Gastroesophageal sphincter (tissue), 4 donors: Measurements from ENCODE around the gene CAMK1D. TPM values are rescaled to one million over a fixed set of nuclear protein-coding genes. Genes with fewer than 3 reads are reported as not detected.

Experiments used
- ATAC-seq: fragments of 150-250 bp; one replicate; pipeline ENCODE4 v1.9.1; 2016; ENCODE audit warnings: mild to moderate bottlenecking, moderate library complexity
- H3K27ac ChIP-seq, 4 donors: fragments of 200-600 bp; sonication (generic) in 3 of 4; 1 replicate in 3 of 4; 2 replicates in 1 of 4; pipeline ENCODE4 v1.5.1; 2016 to 2019
- H3K27me3 ChIP-seq: fragments of 200-600 bp; sonication (generic); one replicate; pipeline ENCODE4 v1.5.1; 2019
- H3K36me3 ChIP-seq, 2 donors: fragments of 200-600 bp; sonication (generic); one replicate each; pipeline ENCODE4 v1.5.1; 2019; ENCODE audit warnings: control low read depth in 1 of 2
- H3K4me1 ChIP-seq, 3 donors: fragments of 200-600 bp; sonication (generic); 1 replicate in 2 of 3; 2 replicates in 1 of 3; pipeline ENCODE4 v1.5.1; 2016 to 2019; ENCODE audit warnings: control low read depth in 2 of 3
- H3K4me3 ChIP-seq, 2 donors: fragments of 200-600 bp; sonication (generic); one replicate each; pipeline ENCODE4 v1.5.1; 2019; ENCODE audit warnings: mild to moderate bottlenecking in 1 of 2, moderate library complexity in 1 of 2
- H3K9me3 ChIP-seq, 3 donors: fragments of 200-600 bp; sonication (generic); one replicate each; pipeline ENCODE4 v1.5.1; 2017 to 2019; ENCODE audit warnings: control low read depth in 2 of 3
- CTCF ChIP-seq, 4 experiments: fragments of 200-600 bp in 2 of 4; fragments of 450-650 bp in 2 of 4; sonication (generic) in 1 of 4; IDR thresholded peaks; one replicate each; pipeline ENCODE4 v1.5.1; 2017 to 2019; ENCODE audit warnings: antibody characterized with exemption in 4 of 4, mild to moderate bottlenecking in 2 of 4, moderate library complexity in 2 of 4
- EP300 ChIP-seq: sonication (generic); formaldehyde crosslinking; IDR thresholded peaks from one replicate; pipeline ENCODE4 v1.6.1; 2017; ENCODE audit warnings: antibody characterized with exemption, mild to moderate bottlenecking
- POLR2A ChIP-seq, 2 donors: fragments of 450-650 bp; IDR thresholded peaks; one replicate each; pipeline ENCODE4 v1.6.1; 2017; ENCODE audit warnings: antibody characterized with exemption in 2 of 2, mild to moderate bottlenecking in 2 of 2, moderate library complexity in 1 of 2
- POLR2AphosphoS5 ChIP-seq: sonication (generic); formaldehyde crosslinking; IDR thresholded peaks from one replicate; pipeline ENCODE4 v1.6.1; 2017; ENCODE audit warnings: antibody characterized with exemption
- WGBS, 2 donors: methylation state at CpG; one replicate each; pipeline ENCODE4 v1.1.5; 2018; ENCODE audit warnings: low coverage in 1 of 2; 5-methylcytosine and 5-hydroxymethylcytosine counted together
- total RNA-seq, 4 donors: library from RNA; depleted of rRNA; stranded (reverse); fragments of >200 nt; gene quantifications; one replicate each; pipeline ENCODE4 v1.1.0, GENCODE V29; 2016

Gene CAMK1D
- total RNA-seq, 4 donors from 2014 or later = 11.6 to 18.3 (median 15.3) TPM

DNA sequence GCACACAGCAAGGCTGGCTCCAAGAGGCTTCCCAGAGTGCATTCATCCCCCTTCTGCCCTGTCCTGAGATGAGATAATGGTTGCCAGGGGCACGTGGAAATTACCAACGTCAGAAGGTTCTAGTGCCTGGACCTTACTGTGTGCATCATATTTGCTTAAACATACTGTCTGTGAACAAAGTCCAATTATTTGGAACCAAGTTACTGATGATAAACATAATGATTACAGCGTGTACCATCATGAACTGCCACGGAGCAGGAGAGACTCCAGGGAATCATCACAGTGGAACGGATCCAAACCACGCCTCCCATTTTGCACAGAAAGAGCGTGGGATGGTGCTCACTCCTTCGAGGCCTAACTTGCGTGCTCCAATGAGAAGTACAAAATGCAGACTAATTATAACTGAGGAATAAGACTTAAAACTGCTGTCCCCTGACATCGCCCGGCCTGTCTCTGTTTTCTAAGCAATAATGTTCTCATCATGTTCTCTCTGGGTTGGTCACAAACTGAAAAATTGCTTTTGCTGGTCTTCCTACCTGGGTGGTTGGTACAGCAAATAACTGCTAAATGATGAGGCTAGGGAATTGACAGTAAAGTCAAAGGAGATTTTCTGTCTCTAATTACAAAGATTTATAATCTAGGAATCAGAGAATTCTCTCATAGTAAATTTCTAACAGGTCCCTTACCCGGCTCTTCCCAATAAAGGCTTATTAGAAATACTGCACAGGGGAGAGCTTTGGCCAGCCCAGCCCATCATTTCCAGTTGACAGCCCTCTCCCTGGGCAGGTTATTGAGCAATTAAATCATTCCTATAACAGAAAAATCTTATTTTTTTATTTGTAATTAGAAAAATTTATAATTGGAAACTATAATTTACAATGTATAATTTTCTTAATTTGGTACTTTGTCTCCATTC lies 182.2 kb downstream of the CAMK1D start:
- no peak overlapping the region for H3K4me3 ChIP-seq
- H3K36me3 ChIP-seq = no peaks in the 10 kb centered on the region
- H3K27ac ChIP-seq = peak overlapping the region in 3 of 4 donors; percentile 33 to 63 (median 42)
- no peaks in the 10 kb centered on the region for H3K9me3 ChIP-seq
- H3K4me1 ChIP-seq = peaks cover 0 to 43% (median 6%) of the 10 kb centered on the region in 3 donors
- no peaks in the 10 kb centered on the region for H3K27me3 ChIP-seq
- no peak for TF ChIP-seq CTCF (IDR thresholded peaks at IDR 0.05)
- TF ChIP-seq POLR2AphosphoS5 = no peak
- TF ChIP-seq EP300 = no peak
- TF ChIP-seq POLR2A (IDR thresholded peaks at IDR 0.05) = no peak
- 43 to 50% methylated on average over 7 to 8 of the region's 12 CpGs for WGBS, 2 donors
- no peak for ATAC-seq

DNA sequence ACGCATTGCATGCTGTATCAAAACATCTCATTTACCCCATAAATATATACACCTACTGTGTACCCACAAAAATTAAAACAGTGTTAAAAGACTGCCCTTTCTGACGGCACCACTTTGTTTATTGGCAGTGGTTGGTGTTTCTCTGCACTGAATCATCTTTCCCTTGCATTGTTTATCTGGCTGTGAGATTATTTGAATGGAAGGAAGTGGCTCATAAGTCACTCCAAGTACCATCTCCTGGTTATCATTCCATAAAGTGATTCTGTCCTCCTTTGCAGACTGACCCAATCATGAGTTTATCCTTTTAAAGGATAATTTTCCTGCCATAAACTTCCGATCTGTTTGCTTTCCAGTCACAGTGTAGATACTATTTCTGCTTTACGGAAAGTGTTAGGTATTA lies 183.8 kb downstream of the CAMK1D start:
- no peaks in the 10 kb centered on the region for H3K36me3 ChIP-seq
- no peak overlapping the region for H3K4me3 ChIP-seq
- no peaks in the 10 kb centered on the region for H3K9me3 ChIP-seq
- H3K27ac ChIP-seq = no peak overlapping the region
- peaks cover 0 to 44% (median 6%) of the 10 kb centered on the region in 3 donors for H3K4me1 ChIP-seq
- no peak for TF ChIP-seq EP300
- TF ChIP-seq POLR2A (IDR thresholded peaks at IDR 0.05) = no peak
- TF ChIP-seq POLR2AphosphoS5 = no peak
- no peak for ATAC-seq
- H3K27me3 ChIP-seq = no peaks in the 10 kb centered on the region
- 76 to 78% methylated on average over 4 of the region's 4 CpGs for WGBS, 2 donors

GRCh38 chr10:12533723-12534122 lies 184.4 kb downstream of the CAMK1D start:
- Histone ChIP-seq H3K27me3 (no peaks in the 10 kb centered on the region), H3K9me3 (no peaks in the 10 kb centered on the region), H3K4me3 (no peak overlapping the region), H3K36me3 (no peaks in the 10 kb centered on the region), H3K27ac (no peak overlapping the region), H3K4me1 (peaks cover 0 to 44% (median 6%) of the 10 kb centered on the region in 3 donors)
- ATAC-seq = no peak
- WGBS, 2 donors = 90 to 93% methylated on average over 2 to 3 of the region's 3 CpGs
- TF ChIP-seq POLR2AphosphoS5 = no peak
- TF ChIP-seq POLR2A (IDR thresholded peaks at IDR 0.05) = no peak
- no peak for TF ChIP-seq EP300
- TF ChIP-seq CTCF (IDR thresholded peaks at IDR 0.05) = no peak

DNA sequence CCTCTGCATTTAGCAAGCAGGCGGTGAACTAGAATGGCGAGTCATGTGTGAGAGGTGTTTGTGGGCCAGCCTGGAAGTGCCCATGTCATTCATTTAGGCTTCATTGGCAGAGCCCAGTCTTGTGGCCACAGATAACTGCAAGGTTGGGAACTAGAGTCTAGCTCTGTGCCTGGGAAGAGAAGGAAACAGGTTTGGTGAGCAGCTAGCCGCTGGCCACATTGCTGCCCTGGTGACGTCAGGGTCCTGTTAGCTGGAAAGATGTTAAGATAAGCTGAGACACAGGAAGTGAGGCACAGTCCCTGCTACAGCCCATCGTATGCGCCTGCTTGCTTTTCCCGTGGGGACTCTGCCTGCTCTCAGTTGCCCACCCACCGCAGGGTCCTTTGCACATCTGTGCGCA lies 185.5 kb downstream of the CAMK1D start:
- no peak for TF ChIP-seq POLR2AphosphoS5
- no peak for TF ChIP-seq EP300
- TF ChIP-seq CTCF (IDR thresholded peaks at IDR 0.05) = no peak
- no peak for TF ChIP-seq POLR2A (IDR thresholded peaks at IDR 0.05)
- no peak for ATAC-seq
- no peaks in the 10 kb centered on the region for H3K36me3 ChIP-seq
- no peaks in the 10 kb centered on the region for H3K9me3 ChIP-seq
- peaks cover 0 to 46% (median 9%) of the 10 kb centered on the region in 3 donors for H3K4me1 ChIP-seq
- no peak overlapping the region for H3K27ac ChIP-seq
- H3K4me3 ChIP-seq = no peak overlapping the region
- 86 to 94% methylated on average over 7 to 8 of the region's 9 CpGs for WGBS, 2 donors
- no peaks in the 10 kb centered on the region for H3K27me3 ChIP-seq

GRCh38 chr10:12535656-12536055 lies 186.3 kb downstream of the CAMK1D start:
- no peak overlapping the region for H3K4me3 ChIP-seq
- no peak overlapping the region for H3K27ac ChIP-seq
- no peaks in the 10 kb centered on the region for H3K27me3 ChIP-seq
- ATAC-seq = no peak
- peaks cover 0 to 44% (median 9%) of the 10 kb centered on the region in 3 donors for H3K4me1 ChIP-seq
- H3K9me3 ChIP-seq = no peaks in the 10 kb centered on the region
- no peaks in the 10 kb centered on the region for H3K36me3 ChIP-seq
- TF ChIP-seq POLR2AphosphoS5 (no peak), CTCF (IDR thresholded peaks at IDR 0.05) (no peak), EP300 (no peak), POLR2A (IDR thresholded peaks at IDR 0.05) (no peak)
